AG08396 (cell line): ENCODE results near the gene MAPKAPK5.
A peak's percentile ranks its signal among the peaks of the same experiment; 100 is the strongest.
"Not testable (repeated sequence)": the region's sequence is repeated elsewhere in the genome, so short reads cannot be mapped to it uniquely, and the experiment has no call there.

Experiments used
- DNase-seq: peaks from one replicate; pipeline ENCODE4 v3.0.0; 2012; ENCODE audit warnings: low spot score, mixed read lengths

The MAPKAPK5 gene

DNA sequence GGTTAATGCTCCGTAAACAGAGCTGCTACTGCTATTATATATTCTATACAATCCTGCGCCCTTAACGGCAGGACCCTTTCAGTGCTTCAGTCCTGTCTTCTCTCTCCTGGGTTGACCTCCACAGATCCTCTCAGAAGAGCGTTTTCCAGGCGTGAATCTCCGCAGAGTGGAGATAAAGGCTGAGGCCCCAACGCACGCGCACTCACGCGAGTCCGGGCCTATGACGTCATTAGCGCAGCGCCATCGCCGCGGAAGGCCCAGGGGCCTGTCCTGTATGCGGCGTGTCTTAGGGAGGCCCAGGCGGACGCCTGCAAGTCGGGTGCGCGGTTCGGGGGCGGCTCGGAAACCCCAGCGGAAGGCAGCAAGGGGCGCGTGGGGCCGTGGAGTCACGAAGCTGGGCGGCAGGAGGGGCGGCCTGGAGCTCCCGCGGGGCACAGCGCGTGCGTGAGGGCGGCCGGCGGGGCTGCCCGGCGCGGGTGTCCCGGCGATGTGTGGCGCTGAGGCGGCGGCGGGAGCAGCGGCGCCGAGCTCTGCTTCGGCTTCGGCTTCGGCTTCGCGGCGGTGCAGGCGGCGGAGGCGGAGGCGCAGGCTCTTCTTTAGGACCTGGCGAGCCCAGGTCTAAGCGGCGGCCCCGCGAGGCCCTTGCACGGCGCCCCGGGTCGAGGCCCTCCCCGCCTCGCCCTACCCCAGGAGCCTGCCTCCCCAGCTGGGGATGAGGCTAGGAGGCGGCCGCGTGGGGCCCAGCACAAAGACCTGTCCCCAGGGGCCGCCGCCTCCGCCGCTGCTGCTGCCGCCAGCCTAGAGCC is at the start of gene MAPKAPK5:
Gene MAPKAPK5, plus strand, starts transcription at position 479 of the 806 bp plus-strand sequence. CDS start 506 bp downstream, outside the sequence.
- peak; percentile 99 for DNase-seq

DNA sequence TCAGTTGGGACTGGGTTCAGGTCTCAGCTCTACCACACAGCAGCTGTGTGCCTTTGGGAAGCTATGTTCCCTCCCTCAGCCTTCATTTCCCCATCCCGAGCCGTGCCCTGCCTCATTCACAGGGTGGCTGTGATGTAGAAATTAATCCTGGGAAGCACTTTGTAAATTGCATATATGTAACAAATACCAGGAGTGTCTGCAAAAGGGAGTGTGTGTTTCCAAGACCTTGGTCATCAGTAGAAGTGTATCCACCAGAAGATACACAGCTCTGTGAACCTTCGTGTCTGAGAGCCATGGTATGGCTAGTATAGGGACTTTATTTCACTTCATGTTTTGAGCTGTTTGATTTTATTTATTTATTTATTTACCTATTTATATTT is 49.2 kb upstream of the MAPKAPK5 start:
- no peak for DNase-seq

- DNase-seq, result no peak
Observed at GRCh38 chr12:111798182-111798581, 43.8 kb upstream of the MAPKAPK5 start.

DNA sequence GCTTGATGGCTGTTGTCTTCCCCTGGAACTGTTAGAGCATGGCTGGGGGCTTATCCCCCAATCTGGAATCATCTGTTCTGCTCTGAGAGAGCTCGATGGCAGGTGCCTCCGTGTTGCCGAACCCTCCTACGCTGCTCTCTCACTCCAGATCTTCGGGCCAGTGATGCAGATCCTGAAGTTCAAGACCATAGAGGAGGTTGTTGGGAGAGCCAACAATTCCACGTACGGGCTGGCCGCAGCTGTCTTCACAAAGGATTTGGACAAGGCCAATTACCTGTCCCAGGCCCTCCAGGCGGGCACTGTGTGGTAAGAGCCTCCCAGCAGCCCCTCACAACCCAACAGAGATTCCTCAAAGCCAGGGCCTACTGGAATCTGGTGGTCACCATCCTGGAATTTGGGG is 42.3 kb upstream of the MAPKAPK5 start:
- no peak for DNase-seq

GRCh38 chr12:111803038-111803626 is 38.9 kb upstream of the MAPKAPK5 start:
- DNase-seq, result no peak

DNA sequence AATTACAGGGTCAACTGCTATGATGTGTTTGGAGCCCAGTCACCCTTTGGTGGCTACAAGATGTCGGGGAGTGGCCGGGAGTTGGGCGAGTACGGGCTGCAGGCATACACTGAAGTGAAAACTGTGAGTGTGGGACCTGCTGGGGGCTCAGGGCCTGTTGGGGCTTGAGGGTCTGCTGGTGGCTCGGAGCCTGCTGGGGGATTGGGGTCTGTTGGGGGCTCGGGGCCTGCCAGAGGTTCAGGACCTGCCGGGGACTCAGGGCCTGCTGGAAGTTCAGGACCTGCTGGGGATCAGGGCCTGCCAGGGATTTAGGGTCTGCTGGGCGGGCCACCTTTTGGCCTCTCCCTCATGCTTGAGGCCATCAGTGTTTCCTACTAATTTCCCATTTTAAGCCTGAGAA is 38.2 kb upstream of the MAPKAPK5 start:
- DNase-seq, result no peak

DNA sequence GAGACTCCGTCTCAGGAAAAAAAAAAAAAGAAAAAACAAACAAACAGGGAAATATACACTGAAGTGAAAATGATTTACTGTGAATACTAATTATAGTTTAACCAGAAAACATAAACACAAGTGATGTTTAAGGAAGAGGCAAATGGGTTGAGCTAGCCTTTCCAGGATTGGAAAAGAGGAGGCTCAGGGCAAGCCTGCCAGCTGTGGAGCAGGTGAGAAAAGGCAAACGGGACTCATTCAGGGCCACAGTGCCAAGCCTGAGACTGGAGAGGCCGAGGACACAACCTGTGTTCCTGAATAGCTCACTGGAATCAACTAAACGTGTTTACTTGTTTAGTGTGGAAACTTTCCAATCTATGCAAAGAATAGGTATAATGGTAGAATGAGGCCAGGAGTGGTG is 35.7 kb upstream of the MAPKAPK5 start:
- DNase-seq, result no peak

- DNase-seq, result no peak
Observed at GRCh38 chr12:111807232-111807631, 34.8 kb upstream of the MAPKAPK5 start.

DNA sequence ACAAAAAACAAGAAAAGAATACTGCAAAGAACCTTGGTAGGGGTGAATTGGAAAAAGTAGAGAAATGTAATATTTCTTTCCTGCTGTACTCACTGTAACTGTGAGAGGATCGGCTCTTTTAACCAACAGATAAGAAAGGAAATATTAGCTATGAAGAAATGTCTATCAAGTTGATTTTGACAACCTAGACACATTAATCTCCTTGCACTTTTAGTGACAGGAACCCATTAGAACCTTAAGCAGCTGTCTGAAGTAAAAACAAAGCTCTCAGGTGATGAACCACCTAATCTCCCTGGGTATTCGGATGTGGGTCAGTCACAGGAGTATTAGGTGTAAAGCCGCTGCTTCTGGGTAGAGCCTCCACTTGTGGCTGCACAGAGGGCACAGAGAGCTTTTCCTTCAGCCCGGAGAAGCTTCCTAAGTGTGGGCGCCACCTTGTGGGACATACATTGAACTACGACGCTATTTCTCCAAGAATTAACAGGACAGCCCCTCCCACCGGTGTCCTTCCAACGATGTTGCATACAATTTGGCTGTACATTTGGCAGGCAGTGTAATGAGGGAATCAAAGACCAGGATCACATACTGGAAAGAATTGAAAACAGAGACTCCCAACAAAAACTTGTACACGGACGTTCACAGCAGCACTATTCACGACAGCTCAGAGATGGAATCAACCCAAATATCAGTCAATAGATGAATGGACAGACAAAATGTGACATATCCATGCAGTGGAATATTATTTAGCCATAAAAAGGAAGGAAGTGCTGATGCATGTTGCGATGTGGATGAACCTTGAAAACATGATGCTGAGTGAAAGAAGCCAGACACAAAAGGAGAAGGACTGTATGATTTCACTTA is 28.9 kb upstream of the MAPKAPK5 start:
- DNase-seq, result peak; percentile 87

GRCh38 chr12:111816065-111816615 is 25.9 kb upstream of the MAPKAPK5 start:
- DNase-seq, result no peak

DNA sequence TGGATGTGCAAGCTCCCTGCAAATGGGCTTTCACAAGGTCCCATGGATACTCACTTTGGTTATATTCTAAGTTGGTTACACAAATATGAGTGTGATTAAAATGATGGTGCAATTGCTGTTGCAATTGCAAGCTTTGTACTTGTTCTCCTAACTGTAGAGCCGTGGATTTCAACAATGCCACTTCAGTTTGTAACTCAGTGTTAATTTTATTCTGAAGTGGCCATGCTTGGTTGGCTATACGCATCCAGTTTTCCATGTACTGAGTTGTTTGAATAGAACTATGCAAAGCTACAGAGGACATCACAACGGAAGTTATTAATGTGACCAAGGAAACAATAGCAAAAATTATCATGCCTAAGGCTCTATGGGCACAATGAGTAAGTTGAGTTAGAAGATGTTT is 25.1 kb upstream of the MAPKAPK5 start:
- not testable (repeated sequence) for DNase-seq

GRCh38 chr12:111818340-111818739 is 23.7 kb upstream of the MAPKAPK5 start:
- no peak for DNase-seq

- no peak for DNase-seq
Observed at GRCh38 chr12:111819191-111820158, 22.6 kb upstream of the MAPKAPK5 start.

DNA sequence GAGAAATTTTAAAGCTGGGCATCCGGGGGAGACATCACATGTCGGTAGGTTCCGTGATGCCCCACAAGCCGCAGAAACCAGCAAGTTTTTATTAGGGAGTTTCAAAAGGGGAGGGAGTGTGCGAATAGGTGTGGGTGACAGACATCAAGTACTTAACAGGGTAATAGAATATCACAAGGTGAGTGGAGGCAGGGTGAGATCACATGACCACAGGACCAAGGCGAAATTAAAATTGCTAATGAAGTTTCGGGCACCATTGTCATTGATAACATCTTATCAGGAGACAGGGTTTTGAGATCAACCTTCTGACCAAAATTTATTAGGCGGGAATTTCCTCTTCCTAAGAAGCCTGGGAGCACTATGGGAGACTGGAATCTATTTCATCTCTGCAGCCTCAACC is 21.2 kb upstream of the MAPKAPK5 start:
- not testable (repeated sequence) for DNase-seq

DNA sequence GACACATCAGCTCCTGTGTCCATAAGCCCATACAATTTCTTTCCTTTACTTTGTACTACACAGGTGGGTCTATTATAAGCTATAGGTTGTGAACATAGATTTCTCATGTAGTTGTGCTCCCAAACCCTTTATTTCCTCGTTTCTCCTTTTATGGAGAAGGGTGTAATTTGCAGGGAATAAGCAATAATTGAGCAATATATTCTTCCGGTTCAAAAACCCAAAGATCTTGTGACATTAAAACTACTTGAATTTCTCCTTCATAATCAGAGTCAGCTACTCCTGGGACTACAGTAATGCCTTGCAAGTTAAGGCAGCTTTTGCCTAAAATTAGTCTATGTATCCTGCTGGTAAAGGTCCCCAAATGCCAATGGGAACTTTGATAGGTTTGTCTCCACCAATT is 19.1 kb upstream of the MAPKAPK5 start:
- DNase-seq, result no peak

DNA sequence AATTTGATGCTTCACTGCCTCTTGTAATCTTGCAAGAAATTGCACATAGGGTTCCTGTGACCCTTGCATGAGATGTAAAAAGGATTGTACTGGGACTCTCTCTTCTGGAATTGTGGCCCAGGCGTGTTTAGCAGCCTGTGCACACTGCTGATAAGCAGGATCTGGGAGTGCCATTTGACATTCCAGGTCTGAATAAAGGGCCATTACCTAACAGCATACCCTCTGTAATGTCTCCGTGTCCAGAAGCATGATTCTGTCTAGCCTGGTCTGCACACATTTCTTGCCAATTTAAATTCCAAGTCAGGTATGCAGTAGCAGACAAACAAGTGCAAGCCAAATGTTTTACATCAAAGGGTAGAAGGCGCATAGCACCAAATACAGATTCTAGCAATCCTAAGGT is 18.1 kb upstream of the MAPKAPK5 start:
- no peak for DNase-seq

GRCh38 chr12:111824312-111824711 is 17.7 kb upstream of the MAPKAPK5 start:
- DNase-seq, result not testable (repeated sequence)

DNA sequence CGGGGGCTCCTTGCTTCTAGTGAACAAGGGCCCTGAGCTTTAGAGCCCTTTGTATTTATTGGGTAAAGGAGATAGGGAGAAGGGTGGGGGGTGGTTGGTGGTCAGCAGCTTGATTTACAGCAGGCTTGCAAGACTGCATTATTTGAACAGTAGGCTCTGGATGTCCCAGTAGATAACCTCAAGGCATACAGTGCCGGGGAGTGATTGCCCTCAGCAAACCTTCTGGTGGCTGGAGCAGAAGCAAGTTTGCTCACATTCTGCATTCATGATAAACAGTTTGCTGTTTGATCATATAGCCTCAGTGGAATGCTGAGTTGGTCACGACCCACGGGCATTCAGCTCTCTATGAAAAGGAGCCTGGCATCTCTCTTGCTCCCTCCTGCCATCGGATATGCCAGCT is 16.5 kb upstream of the MAPKAPK5 start:
- DNase-seq, result no peak

DNA sequence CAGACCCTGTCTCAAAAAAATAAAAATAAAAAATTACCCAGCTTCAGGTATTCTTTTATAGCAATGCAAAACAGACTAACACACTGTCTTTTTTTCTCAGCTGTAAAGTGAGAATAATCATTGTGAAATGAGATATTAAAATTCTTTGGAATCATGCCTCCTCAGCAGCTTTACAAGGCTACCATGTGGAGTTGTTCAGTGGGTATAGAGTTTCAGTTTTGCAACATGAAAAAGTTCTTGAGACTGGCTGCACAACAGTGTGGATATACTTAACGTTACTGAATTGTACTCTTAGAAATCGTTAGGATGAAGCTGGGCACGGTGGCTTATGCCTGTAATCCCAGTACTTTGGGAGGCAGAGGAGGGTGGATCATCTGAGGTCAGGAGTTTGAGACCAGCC is 15.7 kb upstream of the MAPKAPK5 start:
- DNase-seq, result no peak

DNA sequence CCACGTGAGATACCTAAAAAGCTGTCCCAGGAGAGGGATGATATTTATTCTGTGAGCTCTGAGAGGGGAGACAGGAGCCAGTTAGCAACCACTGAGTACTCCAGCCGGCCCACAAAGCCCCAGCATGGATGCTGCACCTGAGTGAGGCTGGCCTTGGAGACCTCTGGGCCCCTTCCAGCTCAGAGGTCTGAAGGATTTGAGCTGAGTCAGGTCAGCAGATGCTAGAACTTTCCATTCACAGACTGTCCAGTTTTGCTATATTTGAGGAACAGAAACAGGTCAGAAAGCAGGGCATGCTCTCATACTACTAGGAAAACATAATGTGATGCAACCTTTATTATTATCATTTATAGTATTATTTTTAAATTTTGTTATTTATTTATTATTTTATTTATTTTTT is 15.0 kb upstream of the MAPKAPK5 start:
- no peak for DNase-seq

GRCh38 chr12:111827907-111828306 is 14.1 kb upstream of the MAPKAPK5 start:
- DNase-seq, result no peak
